HG03457 (cell line): ENCODE data around the gene GPR137.
"Not testable (repeated sequence)": the region's sequence is repeated elsewhere in the genome, so short reads cannot be mapped to it uniquely, and the experiment has no call there.

ENCODE experiments used
- ATAC-seq: cut with Tn5 transposase; IDR thresholded peaks from one replicate; pipeline ENCODE4 v1.9.1; 2021; ENCODE audit warnings: moderate number of reproducible peaks; ENCODE audit not compliant: unreplicated experiment

GPR137 gene, protein sequence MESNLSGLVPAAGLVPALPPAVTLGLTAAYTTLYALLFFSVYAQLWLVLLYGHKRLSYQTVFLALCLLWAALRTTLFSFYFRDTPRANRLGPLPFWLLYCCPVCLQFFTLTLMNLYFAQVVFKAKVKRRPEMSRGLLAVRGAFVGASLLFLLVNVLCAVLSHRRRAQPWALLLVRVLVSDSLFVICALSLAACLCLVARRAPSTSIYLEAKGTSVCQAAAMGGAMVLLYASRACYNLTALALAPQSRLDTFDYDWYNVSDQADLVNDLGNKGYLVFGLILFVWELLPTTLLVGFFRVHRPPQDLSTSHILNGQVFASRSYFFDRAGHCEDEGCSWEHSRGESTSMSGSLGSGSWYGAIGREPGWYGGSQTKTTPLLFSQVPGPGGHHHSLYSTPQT

DNA sequence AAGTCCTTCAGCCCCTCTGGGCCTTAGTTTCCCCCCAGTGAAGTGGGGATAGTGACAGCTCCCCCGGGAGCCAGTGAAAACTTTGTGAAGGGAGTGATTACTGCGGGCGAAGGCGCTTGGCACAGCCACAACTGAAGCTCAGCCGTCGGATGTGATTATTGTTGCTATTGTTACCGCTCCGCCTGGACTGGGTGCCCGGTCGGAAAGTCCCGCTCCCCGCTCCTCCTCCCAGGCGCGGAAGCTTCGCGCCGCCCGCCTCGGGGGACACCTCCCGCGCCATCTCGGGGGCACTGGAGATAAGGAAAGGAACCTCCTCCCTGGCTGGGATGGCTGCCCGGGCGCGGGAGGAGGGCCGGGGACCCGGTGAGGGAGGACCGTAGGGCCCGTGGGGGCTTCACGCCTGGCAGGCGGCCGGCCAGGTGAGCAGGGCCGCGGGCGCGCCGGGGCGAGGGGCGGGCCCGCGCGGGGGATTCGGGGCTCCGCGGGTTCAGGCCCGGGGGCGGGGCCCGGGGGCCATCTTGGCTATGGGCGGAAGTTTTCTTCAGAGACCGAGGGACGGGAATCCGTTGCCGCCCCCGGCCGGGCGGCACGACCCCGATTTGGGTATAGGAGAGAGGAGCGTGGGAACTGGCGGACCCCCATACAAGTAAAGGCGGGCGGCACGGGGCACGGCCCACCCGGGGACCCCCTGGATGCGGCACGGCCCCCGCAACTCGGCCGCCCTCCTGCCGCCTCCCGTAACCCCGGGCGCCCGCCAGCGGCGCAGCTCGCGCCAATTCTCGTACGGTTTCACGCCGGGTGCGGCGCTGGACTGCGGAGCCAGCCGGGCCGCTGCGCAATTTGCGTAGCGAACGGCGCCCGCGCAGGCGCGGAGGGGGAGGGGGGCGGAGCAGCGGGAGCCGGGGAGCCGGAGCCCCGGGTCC is at the start of gene GPR137:
GPR137 (plus strand) TSS at position 887 of the 923 bp plus-strand sequence. CDS start 677 bp downstream, outside the sequence.
- ATAC-seq: peak; percentile 37

DNA sequence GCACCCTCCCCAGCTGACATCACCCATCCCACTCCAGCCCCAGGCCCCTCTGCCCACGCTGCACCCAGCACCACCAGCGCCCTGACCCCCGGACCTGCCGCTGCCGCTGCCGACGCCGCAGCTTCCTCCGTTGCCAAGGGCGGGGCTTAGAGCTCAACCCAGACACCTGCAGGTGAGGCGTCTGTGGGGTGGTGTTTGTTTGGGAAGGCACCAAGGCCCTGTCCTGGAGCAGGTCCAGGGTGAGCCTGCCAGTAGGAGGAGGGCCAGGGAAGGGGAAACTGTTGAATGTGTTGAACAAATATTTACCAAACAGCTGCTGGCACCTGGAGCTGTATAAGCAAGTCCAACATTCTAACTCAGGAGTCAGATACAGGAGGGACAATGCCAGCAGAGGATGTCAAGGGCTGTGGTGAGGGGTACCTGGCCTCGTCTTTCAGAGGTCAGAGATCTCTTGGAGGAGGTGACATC is 48.1 kb upstream of the GPR137 start:
- ATAC-seq: no peak

DNA sequence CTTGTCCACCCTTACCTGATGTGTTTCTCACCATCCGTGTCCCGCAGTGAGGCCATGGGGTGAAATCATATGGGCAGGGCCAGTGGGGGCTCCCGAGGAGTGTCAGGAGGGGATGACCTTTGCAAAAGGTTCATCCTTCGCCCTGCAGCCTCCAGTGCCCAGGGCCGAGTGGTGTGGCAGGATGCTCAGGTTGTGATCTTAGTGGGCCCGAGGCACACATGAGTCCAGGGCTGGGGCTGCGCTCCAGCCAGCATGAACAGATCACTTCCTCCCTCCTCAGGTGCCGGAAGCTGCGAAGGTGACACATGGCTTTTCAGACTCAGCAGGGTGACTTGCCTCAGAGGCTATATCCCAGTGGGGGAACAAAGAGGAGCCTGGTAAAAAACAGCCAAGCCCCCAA is 47.6 kb upstream of the GPR137 start:
- ATAC-seq: no peak

DNA sequence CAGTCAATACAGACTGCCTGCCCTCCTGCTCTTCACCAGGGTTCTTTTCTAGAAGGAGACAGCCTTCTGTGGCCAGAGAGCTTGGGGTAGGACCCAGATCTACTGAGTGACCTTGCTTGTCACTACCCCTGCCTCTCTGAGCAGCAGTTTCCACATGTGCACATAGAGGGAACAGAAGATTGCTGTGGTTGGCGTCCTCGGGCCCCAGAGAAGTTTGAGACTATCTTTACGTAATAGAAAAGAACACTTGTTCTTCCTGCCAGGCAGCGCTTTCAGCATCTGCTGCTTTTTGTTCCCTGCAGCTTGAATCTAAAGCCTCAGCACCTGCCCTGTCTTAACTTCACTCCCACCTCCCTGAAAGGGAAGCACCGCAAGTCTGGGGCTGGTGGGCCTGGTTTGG is 46.6 kb upstream of the GPR137 start:
- ATAC-seq: no peak

DNA sequence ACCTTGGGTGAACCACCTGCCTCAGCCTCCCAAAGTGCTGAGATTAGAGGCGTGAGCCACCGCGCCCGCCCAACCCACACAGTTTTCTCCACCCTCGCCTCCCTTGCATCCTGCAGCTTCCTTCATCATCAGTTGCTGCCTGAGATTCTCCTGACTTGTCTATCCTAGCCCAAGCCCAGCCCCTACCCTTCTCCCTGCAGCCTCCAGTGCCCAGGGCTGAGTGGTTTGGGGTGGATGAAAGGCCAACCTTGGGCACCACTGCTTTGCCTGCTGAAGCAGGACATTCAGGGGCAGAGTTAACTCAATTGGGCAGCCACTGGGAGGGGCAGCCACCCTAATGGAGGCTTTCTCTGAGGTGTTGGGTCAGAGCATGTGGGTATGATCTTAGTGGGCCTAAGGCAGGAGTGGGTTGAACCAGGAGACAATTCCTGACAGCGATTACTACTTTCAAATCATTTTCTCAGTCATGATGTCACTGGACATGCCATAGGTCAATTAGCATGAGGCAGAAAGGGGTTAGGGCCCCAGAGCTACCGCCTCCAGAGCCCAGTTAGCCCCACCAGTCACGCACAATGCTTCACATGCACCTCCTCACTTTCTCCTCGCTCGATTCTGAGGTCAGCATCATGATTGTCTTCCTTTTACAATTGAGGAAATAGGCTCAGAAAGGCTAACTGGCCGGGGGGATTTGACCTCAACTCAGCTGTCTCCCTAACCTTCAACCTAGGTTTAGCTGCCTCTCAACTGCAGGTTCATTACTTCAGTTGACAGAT is 45.8 kb upstream of the GPR137 start:
- ATAC-seq: peak; percentile 16

DNA sequence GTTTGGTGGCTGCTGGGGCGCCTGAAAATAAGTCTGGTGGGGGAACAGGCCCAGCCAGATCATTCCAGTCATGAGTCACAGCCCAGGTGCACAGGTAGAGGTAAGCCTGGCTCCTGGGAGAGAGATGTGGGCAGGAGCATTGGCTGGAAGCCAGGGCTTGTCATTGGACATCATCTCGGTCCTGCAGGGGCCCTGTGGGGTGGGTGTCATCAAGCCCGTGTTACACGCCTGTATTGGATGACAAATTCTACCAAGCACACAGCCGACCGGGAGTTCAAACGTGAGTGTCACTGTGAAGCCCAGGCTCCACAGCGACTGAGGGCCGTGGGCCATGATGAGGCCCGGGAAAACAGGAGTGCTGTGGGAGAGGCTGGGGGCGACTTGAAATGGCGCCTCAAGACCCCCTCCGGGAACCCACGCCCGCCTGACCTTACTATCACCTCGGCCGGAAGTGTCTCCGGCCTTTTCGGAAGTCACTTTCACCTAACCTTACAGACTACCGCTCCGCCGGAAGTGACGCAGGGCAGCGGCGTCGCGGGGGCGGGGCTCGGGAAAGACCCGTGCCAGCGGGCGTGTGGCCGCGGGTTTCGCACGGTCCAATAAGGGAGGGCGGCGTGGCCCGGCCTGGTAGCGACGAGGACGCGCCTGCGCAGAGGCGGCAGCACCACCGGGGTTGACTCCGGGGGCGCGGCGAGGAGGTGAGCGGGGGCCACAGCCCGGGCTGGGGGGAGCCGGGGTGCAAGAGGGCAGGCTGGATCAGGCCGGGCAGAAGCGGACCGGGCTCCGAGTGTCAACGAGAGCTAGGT is 45.0 kb upstream of the GPR137 start, which contains the start of gene FKBP2:
FKBP2 (plus strand) TSS at position 661 of the 806 bp plus-strand sequence. CDS start 1,293 bp downstream, outside the sequence.
- ATAC-seq: peak; percentile 36

DNA sequence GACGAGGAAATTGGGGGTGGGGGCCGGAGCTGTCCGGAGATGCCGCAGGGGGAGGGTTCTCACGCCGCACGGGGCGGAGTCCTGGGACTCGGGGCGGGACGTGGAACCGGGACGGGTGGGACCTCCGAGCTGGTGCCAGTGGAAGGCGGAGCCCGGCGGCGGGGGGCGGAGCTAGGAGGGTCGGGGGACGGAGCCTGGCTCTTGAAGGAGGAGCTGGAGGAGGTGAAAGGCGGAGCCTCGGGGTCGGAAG is 44.5 kb upstream of the GPR137 start:
- ATAC-seq: peak; percentile 43

DNA sequence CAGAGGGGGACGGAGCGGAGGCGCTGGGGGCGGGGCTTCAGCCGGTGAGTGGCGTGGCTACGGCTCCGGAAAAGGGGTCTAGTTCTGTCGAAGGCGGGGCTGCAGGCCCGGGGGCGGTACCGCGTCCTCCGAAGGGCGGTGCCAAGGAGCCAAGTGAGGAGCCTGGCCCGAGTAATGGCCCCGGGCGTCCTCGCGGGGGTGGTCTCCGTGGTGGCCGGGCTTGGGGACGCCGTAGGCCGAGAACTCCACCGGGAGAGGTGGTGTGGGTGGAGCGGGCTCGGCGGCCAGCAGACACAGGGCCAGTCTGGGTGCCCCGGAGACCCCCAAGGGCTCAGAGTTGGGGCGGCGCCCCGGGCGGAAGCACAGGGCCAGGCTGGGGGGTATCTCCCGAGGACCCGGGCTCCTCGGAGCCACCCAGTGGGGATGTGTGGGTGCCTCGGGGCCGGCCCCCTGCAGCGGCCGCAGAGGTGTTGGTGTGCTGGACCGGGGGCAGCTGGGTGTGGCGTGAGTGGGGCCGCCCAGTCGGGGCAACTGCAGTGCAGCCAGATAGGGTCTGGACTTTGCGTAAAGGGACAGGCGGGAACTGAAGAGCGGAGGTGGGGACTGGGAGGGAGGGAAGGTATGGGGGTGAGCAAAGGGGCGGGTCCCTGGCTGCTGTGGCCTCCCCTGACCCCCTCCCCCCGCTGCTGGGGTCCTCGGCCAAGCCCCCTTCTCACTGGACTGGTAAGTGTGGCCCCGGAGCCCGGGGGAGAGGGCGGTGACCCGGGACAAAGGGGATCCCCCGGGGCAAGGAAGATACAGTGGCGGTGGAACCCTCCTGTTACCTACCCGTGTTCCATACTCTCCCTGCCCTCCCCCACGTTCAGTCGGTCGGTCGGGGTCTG is 43.9 kb upstream of the GPR137 start:
- ATAC-seq: peak; percentile 11

DNA sequence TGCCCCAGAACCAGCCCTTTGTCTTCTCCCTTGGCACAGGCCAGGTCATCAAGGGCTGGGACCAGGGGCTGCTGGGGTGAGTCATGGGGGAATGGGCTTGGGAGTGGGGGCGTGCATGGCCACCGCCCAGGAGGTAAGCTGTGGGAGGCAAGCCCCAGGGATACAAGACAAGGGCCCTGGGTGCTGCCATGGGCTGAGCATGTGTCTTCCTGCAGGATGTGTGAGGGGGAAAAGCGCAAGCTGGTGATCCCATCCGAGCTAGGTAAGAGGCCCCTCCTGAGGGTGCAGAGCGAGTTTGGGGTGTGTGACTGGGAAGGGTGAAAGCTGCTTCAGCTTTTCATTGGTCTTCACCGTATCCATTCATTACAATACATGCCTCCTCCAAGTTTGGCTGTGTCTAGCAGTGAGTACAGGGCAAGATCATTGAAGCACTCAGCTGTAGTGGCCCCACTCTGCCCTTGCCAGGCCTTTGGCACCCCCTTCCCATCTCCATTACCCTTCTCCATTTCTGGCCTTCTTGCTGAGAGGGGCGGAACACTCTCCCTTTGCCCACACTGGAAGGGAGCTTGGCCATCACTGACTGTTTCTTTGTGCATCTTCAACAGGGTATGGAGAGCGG is 42.3 kb upstream of the GPR137 start:
- no peak for ATAC-seq

DNA sequence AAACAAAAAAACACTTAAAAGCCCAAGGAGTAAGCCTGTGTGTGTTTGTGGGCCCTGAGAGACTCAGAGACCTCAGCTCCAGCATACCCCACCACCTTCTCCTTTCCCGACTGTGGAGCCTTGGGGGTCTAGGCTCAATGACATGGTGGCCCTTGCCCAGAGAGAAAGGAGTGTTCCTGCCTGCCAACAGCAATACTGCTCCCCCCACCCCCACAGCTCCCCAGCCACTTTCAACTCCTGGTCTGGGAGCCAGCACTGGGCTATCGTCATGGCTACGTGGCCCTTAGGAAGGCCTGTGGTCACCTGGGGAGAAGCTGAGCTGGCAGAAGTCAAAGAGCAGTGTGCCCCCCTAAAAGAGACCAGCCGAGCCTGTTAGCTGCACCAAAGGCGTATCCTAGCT is 41.5 kb upstream of the GPR137 start:
- ATAC-seq: no peak

DNA sequence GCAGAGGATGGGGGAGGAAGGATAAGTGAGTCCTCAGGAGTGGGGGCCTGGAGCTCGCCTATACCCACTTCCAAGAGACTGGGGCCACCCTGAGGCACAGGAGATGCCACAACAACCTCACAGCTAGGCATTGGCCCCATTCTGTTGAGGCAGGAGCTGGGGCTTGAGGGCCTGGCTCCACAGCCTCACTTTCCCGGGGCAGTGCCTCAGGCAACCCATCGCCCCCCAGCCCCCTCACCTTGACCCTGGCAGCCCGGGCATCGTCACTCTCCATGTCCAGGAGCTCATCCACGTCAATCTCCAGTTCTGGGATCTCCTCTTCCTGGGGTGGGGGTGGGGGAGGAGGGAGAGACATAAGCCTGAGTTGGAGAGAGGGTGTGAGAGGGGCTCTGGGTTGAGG is 40.7 kb upstream of the GPR137 start:
- no peak for ATAC-seq

DNA sequence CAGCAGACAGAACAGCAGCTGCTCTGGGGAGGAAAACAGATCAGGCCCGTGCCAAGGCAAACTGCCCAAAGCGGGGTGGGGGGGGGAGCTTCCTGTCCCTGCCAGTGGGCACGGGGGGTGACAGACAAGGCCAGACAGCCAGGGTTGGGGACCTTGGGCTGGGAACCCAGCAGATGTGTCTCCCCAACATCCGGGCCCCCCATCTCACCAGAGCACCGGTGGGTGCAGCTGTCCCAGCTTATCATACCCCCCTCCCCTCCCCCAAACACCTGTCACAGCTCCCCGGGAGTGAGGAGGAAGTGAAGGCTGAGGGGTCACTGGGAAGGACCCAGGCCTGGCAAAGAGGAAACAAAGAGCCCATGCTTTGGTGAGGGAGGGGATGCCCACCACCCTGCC is 40.2 kb upstream of the GPR137 start:
- ATAC-seq: no peak

DNA sequence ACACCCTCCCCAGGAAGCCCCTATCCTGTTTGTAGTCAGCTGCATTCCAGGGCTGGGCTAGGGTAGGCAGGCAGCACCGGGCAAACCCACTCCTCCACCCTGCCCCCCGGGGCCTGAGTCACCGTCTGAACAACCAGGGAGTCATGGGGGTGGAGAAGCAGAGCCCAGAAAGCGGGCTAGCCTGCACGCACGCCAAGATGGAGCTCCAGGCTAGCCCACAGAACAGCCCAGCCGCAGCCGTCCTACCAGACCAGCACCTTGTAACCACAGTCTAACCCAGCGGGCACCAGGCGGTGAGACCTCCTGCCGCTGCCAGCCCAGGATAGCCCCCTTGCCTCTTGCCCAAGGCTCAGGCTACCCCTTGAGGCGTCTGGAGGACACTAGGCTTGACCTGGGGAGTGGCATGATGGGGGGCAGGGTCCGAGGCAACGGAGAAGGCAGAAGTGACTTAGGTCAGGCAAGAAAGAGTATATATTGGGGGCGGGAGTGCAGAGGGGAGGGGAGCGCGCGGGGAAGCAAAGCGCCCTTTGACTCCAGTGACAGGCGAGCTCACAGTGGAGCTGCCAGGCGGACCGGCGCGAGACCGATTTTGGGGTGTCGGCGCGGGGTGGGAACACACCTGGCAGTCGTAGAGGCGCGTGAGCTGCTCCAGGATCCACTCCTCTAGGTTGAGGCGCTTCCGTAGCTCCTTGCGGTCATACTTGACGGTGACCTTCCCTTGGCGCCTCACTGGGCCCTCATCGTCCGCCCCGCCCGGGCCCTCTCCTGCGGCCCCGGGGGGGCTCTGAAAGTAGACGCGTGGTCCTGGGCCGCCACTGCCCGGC is 39.6 kb upstream of the GPR137 start:
- no peak for ATAC-seq

DNA sequence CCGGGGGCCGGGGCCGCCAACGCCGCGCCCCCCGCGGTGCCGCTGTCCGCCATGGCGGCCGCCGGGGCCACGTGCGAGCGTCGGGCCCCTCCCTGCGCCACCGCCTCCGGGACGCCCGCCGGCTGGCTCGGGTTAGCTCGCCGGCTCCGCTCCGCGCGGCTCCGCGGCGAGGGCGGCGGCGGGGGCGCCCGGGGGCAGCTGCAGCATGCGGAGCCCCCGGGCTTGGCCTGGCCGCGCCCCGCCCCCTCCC is 39.1 kb upstream of the GPR137 start:
- not testable (repeated sequence) for ATAC-seq

DNA sequence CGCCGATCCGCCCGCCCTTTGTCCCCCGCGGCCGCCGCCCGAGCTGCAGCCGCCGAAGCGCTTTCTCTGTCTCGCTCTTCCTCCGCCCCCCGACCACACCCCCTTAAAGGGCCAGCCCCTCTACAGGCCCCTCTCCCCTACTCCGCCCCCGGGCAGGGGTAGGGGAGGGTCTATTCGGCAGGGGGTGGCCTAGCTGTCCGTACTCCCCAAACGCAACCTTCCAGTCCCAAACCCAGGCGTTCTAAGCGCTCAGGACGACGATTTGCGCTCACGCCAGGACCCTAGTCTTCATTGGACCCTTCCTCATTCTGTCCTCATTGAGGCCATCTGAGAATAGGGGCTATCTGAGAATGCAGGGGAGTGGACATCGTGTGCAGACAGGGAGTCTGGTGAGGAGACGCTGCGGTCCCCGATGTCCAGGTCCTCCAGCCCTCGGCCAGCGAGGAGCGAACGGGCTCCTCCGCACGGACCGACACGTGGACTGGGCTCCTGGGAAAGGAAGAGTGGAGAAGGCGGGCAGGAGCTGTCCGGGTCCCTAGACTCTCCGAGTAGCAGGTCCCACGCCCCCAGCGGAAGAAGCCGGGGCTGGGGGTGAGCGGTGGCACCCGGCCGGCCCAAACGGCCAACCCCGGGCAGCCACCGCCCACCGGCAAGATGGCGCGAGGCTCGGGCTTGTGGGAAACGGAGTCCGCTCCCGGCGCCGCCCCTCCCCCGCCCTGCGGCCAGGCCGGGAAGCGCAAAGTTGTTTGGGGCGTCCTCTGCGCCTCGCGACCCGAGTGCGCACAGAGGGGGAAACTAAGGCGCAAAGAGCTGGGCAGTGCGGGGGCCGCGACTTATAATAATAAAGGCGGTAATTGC is 38.5 kb upstream of the GPR137 start, which contains the start of gene PPP1R14B:
PPP1R14B (minus strand) TSS at position 73 of the 858 bp plus-strand sequence. CDS start 270 bp downstream, outside the sequence.
- ATAC-seq: no peak

DNA sequence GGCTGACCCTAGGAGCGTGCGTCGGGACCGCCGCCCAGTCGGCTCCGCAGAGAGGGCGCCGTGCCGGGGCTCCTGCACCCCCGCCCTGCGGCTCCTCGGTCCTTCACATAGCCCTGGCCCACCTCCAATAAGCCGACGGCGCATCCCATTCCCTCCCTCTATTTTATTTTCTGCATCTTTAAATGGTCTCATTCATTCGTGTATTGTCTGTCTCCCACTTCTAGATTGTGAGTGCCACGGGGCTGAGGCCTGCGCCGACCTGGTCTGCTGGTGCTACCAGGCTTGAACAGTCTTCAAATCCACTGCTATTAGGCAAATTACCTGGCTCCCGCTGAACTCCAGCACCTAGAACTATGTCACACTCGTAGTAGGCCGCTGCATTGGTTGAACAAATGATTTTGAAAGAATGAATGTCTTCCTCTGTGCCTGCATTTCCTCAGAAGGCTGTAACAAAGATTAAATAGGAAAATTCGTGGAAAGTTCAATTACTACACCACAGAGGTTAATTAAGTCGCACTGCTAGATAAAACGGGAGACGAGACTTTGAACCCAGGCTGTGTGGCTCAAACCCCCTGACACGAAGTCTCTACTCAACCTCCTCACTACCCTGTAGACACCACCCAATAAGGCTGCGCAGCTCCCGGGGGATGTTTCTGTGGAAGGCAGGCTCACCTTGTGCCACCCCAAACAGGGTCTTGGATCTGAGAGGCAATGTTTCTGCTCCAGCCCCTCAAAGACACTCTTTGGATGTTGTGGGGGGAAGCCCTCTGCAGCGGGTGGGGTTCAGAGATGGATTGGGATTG is 37.7 kb upstream of the GPR137 start:
- no peak for ATAC-seq
